ENCODE results near the gene HAUS8.
"Not testable (repeated sequence)": the region's sequence is repeated elsewhere in the genome, so short reads cannot be mapped to it uniquely, and the experiment has no call there.

Gene HAUS8

DNA sequence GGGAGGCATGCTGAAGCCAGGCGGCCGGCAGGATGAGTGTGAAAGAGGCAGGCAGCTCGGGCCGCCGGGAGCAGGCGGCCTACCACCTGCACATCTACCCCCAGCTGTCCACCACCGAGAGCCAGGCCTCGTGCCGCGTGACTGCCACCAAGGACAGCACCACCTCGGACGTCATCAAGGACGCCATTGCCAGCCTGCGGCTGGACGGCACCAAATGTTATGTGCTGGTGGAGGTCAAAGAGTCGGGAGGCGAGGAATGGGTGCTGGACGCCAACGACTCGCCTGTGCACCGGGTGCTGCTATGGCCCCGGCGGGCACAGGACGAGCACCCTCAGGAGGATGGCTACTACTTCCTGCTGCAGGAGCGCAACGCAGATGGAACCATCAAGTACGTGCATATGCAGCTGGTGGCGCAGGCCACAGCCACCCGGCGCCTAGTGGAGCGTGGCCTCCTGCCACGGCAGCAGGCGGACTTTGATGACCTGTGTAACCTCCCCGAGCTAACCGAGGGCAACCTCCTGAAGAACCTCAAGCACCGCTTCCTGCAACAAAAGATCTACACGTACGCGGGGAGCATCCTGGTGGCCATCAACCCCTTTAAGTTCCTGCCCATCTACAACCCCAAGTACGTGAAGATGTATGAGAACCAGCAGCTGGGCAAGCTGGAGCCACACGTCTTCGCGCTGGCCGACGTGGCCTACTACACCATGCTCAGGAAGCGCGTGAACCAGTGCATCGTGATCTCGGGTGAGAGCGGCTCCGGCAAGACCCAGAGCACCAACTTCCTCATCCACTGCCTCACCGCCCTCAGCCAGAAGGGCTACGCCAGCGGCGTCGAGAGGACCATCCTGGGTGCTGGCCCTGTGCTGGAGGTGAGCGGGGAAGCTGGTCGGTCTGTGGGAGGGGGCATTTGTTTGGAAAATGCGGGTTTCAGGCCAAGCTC is 26.7 kb upstream of the HAUS8 start:
- TF ChIP-seq, protein P1, sequence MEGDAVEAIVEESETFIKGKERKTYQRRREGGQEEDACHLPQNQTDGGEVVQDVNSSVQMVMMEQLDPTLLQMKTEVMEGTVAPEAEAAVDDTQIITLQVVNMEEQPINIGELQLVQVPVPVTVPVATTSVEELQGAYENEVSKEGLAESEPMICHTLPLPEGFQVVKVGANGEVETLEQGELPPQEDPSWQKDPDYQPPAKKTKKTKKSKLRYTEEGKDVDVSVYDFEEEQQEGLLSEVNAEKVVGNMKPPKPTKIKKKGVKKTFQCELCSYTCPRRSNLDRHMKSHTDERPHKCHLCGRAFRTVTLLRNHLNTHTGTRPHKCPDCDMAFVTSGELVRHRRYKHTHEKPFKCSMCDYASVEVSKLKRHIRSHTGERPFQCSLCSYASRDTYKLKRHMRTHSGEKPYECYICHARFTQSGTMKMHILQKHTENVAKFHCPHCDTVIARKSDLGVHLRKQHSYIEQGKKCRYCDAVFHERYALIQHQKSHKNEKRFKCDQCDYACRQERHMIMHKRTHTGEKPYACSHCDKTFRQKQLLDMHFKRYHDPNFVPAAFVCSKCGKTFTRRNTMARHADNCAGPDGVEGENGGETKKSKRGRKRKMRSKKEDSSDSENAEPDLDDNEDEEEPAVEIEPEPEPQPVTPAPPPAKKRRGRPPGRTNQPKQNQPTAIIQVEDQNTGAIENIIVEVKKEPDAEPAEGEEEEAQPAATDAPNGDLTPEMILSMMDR (conservative IDR thresholded peaks at IDR 0.05): no peak
- TF ChIP-seq ZFX (IDR thresholded peaks at IDR 0.05): no peak
- no peak overlapping the region for H3K27ac ChIP-seq

DNA sequence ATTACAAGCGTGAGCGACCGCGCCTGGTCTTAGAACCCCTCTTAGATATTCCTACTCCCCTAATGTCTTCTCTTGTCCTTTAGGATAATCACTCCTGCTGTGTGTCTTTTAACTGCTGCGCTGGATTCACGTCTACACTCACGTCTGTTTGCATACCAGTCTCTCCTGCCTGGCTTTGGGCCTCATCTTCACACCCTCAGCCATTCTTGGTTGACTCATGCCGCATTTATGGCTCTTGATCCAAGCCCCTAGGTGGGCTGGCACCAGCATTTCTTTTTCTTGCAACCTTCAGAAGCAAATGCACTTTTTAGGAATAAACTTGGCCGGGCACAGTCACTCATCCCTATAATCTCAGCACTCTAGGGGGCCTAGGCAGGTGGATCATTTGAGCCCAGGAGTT is 23.1 kb upstream of the HAUS8 start:
- TF ChIP-seq ZFX (IDR thresholded peaks at IDR 0.05): no peak
- TF ChIP-seq, protein P1 (conservative IDR thresholded peaks at IDR 0.05): no peak
- H3K27ac ChIP-seq: peak overlapping the region; percentile 38

DNA sequence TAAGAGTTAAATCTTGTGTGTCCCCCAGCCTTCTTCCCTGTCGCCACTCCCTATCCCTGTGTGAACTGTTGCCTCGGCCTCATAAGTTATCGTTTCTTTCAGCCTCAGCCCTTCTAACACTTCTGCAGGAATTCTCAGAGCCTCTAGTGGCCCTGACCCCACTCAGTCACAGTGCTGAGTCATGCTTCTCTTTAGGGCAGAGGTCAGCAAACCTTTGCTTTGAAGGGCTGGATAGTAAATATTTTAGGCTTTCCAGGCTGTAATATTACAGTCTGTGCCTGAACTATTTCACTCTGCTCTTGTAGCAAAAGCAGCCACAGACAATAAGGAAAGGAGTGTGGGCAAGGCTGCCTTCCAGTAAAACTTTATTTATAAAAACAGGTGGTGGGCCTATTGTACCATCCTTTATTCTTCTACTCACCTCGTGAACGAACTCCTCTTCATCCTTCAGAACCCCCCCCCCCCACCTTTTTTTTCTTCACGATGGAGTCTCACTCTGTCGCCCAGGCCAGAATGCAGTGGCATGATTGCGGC is 22.4 kb upstream of the HAUS8 start:
- H3K27ac ChIP-seq: peak overlapping the region; percentile 38
- TF ChIP-seq, protein P1 (conservative IDR thresholded peaks at IDR 0.05): no peak
- TF ChIP-seq ZFX (IDR thresholded peaks at IDR 0.05): no peak

DNA sequence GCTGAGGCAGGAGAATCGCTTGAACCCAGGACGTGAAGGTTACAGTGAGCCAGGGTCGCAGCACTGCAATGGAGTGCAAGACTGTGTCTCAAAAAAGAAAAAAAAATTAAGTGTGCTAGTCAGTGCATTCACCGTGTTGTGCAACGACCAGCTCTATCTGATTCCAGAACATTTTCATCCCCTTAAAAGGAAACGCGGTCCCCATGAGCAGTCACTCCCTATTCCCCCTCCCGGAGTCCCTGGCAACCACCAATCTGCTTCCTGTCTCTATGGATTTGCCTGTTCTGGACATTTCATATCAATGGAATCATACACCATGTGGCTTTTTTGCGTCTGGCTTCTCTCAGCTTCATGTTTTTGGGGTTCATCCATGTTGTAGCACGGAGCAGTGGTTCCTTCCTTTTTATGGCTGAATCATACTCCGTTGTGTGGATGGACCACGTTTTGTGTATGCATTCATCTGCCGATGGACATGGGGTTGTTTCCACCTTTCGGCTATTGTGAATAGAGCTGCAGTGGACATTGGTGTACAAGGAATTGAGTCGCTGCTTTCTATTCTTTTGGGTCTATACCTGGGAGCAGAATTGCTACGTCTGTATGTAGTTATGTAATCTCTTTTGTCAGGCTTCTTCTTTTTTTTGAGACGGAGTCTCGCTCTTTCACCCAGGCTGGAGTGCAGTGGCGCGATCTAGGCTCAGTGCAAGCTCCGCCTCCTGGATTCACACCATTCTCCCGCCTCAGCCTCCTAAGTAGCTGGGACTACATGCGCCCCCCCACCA is 20.1 kb upstream of the HAUS8 start:
- H3K27ac ChIP-seq: no peak overlapping the region
- no peak for TF ChIP-seq ZFX (IDR thresholded peaks at IDR 0.05)
- TF ChIP-seq, protein P1 (conservative IDR thresholded peaks at IDR 0.05): no peak

DNA sequence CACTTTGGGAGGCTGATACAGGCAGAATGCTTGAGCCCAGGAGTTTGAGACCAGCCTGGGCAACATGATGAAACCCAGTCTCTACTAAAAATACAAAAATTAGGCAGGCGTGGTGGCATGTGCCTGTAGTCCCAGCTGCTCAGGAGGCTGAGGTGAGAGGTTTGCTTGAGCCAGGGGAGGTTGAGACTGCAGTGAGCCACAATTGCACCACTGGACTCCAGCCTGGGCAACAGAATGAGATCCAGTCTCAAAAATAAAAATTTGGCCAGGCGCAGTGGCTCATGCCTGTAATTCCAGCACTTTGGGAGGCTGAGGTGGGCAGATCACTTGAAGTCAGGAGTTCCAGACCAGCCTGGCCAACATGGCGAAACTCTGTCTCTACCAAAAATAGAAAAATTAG is 19.4 kb upstream of the HAUS8 start:
- not testable (repeated sequence) for H3K27ac ChIP-seq

DNA sequence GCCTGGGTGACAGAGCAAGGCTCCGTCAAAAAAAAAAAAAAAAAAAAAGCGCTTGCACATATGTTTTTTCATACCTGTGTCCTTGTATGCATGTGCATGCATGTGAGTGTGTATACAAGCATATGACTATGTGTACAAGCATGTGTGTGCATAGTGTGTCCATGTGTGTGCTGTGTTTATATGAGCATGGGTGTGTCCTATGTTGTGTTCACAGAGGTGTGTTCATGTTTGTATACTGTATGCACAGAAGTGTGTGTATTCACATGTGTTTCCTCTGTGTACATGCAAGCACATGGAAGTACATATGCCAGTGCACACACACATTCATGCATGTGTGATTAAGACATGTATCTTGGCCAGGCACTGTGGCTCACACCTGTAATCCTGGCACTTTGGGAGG is 17.4 kb upstream of the HAUS8 start:
- no peak for TF ChIP-seq ZFX (IDR thresholded peaks at IDR 0.05)
- TF ChIP-seq, protein P1 (conservative IDR thresholded peaks at IDR 0.05): no peak
- H3K27ac ChIP-seq: no peak overlapping the region

DNA sequence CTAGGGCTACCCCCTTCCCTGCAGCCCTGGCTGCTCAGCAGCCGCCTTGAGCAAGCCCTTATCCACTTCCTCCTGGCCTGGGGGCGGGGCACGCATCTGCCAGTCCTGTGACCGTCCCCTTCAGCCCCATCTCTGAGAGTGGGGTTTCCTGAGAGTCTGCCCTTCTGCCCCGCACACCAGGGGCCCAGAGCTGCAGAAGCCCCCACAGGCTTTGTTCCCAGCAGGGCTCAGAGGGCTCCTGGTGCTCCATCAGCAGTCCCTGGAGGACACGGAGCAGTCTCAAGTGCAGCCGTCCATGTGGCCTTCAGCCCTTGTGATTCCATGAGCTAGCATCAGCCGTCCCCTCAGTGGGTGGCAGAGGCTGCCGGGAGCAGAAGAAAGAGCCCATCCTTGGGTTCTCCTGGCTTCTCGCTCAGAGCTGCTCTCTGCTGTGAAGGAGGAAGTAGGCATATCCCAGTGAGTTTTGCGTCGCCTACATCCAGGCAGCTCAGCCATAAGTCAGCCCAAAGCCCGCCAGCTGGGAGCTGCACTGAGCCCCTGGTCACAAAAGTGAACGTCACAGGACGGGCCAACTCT is 16.6 kb upstream of the HAUS8 start:
- no peak for TF ChIP-seq ZFX (IDR thresholded peaks at IDR 0.05)
- TF ChIP-seq, protein P1 (conservative IDR thresholded peaks at IDR 0.05): no peak
- no peak overlapping the region for H3K27ac ChIP-seq
